Ishikawa (cell line): ENCODE results near the gene GNAI1.

Experiments
- CEBPB ChIP-seq: IDR thresholded peaks from 2 replicates; pipeline ENCODE4 v1.6.1; 2012
- CREB1 ChIP-seq: IDR thresholded peaks from 2 replicates; pipeline ENCODE4 v1.6.1; 2012; ENCODE audit warnings: low read depth
- EGR1 ChIP-seq: IDR thresholded peaks from 2 replicates; pipeline ENCODE4 v1.6.1; 2012
- EP300 ChIP-seq: IDR thresholded peaks from 2 replicates; pipeline ENCODE4 v1.6.1; 2012; ENCODE audit warnings: borderline replicate concordance
- FOXM1 ChIP-seq: IDR thresholded peaks from 2 replicates; pipeline ENCODE4 v1.6.1; 2012; ENCODE audit warnings: low read depth, borderline replicate concordance
- MAX ChIP-seq: IDR thresholded peaks from 2 replicates; pipeline ENCODE4 v1.6.1; 2012
- NFIC ChIP-seq: IDR thresholded peaks from 2 replicates; pipeline ENCODE4 v1.6.1; 2012
- RAD21 ChIP-seq: IDR thresholded peaks from 2 replicates; pipeline ENCODE4 v1.6.1; 2012; ENCODE audit warnings: low read depth
- REST ChIP-seq: IDR thresholded peaks from 2 replicates; pipeline ENCODE4 v1.6.1; 2012; ENCODE audit warnings: low read depth, mild to moderate bottlenecking
- TAF1 ChIP-seq: IDR thresholded peaks from 2 replicates; pipeline ENCODE4 v1.6.1; 2012; ENCODE audit warnings: low read depth, mild to moderate bottlenecking
- TCF12 ChIP-seq: IDR thresholded peaks from 2 replicates; pipeline ENCODE4 v1.6.1; 2012; ENCODE audit warnings: low read depth
- TEAD4 ChIP-seq: IDR thresholded peaks from 2 replicates; pipeline ENCODE4 v1.6.1; 2012
- USF1 ChIP-seq: IDR thresholded peaks from 2 replicates; pipeline ENCODE4 v1.6.1; 2012
- YY1 ChIP-seq: IDR thresholded peaks from 2 replicates; pipeline ENCODE4 v1.6.1; 2012; ENCODE audit warnings: low read depth
- ZBTB7A ChIP-seq: IDR thresholded peaks from 2 replicates; pipeline ENCODE4 v1.6.1; 2012; ENCODE audit warnings: low read depth

GNAI1 gene

GRCh38 chr7:80241671-80242070, 107.0 kb downstream of the GNAI1 start:
- TF ChIP-seq CREB1 (no peak), ZBTB7A (no peak), RAD21 (no peak), TAF1 (no peak), CEBPB (no peak), USF1 (no peak), EP300 (no peak), EGR1 (no peak), NFIC (no peak), YY1 (no peak), REST (no peak), FOXM1 (no peak), MAX (no peak), TCF12 (no peak), TEAD4 (no peak)

GRCh38 chr7:80243425-80243824, 108.8 kb downstream of the GNAI1 start:
- no peak for TF ChIP-seq MAX
- peak; percentile 97 for TF ChIP-seq CEBPB
- no peak for TF ChIP-seq CREB1
- peak; percentile 28; the same call in 1 of the 2 replicates for TF ChIP-seq NFIC
- peak; percentile 73 for TF ChIP-seq TCF12
- TF ChIP-seq USF1 = no peak
- peak; percentile 36; the same call in 1 of the 2 replicates for TF ChIP-seq TEAD4
- TF ChIP-seq FOXM1 = 0 out of 2 replicates have a peak, but pooled peaks have one; percentile 24
- TF ChIP-seq EP300 = peak; percentile 65; the same call in 1 of the 2 replicates

GRCh38 chr7:80244206-80244916, 109.7 kb downstream of the GNAI1 start:
- TF ChIP-seq FOXM1 (no peak), TEAD4 (no peak)

GRCh38 chr7:80247144-80247543, 112.5 kb downstream of the GNAI1 start:
- no peak for TF ChIP-seq CEBPB
- no peak for TF ChIP-seq TCF12
- no peak for TF ChIP-seq RAD21
- TF ChIP-seq ZBTB7A = no peak
- TF ChIP-seq NFIC = no peak
- TF ChIP-seq REST = no peak
- no peak for TF ChIP-seq USF1
- no peak for TF ChIP-seq TEAD4
- TF ChIP-seq EP300 = no peak
- no peak for TF ChIP-seq FOXM1
- TF ChIP-seq MAX = no peak
- TF ChIP-seq YY1 = no peak
- TF ChIP-seq CREB1 = no peak

- TF ChIP-seq TCF12 (no peak), ZBTB7A (no peak), YY1 (no peak), EP300 (no peak), REST (no peak), EGR1 (no peak), USF1 (no peak), TEAD4 (no peak), CEBPB (no peak), RAD21 (no peak), MAX (no peak), NFIC (no peak), FOXM1 (no peak), TAF1 (no peak), CREB1 (no peak)
These were observed 113.3 kb downstream of the GNAI1 start for GRCh38 chr7:80247891-80248290.
